ENCODE data around the gene NR1H2. TPM values are rescaled to one million over a fixed set of nuclear protein-coding genes. Genes with fewer than 3 reads are reported as not detected.
A peak's percentile ranks its signal among the peaks of the same experiment; 100 is the strongest.
"Not testable (repeated sequence)": the region's sequence is repeated elsewhere in the genome, so short reads cannot be mapped to it uniquely, and the experiment has no call there.

NR1H2 gene
- 68.7 TPM for total RNA-seq
- long read RNA-seq, transcript NR1H2-211 (10 exons, 1,830 nt): minor isoform, 15 of 579 reads
- long read RNA-seq, transcript NR1H2-201 (10 exons, 1,998 nt): major isoform, 445 of 579 reads
- long read RNA-seq, partial matches to known transcripts: 56 of 579 reads
- long read RNA-seq, other reads (novel, unspliced or antisense): 58 of 579 reads

DNA sequence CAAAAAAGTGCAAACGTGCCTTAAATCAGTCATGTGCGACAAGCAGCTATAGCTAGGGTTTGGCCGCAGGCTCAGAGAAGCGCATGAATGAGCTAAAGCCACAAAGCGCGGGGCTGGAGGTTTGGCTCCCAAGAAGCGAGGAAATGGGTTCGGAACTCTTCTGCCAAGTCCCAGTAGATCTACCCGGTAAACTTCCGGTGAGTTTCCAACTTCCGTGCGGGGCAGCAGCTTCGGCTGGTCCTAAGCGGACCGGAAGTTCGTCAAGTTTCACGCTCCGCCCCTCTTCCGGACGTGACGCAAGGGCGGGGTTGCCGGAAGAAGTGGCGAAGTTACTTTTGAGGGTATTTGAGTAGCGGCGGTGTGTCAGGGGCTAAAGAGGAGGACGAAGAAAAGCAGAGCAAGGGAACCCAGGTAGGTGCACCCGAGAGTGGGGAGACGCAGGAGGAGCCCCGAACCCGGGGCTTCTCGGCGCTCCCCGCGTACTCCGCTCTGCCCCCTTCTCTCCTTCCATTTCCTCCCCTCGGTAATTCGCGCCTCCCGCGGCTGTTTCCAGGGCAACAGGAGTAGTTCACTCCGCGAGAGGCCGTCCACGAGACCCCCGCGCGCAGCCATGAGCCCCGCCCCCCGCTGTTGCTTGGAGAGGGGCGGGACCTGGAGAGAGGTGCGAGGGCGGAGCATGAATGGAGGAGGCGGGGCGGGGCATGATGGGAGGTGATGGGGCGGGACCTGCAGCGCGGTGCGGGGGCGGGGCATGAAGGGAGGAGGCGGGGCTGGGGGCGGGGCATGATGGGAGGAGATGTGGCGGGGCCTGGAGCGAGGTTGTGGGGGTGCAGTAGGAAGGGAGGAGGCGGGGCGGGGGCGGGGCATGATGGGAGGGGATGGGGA, at the start of gene NR1H2:
Gene NR1H2, plus strand, starts transcription at position 292 of the 885 bp plus-strand sequence. CDS start 1,149 bp downstream, outside the sequence.
- peak; percentile 98 for DNase-seq (ENCODE audit: low spot score)

DNA sequence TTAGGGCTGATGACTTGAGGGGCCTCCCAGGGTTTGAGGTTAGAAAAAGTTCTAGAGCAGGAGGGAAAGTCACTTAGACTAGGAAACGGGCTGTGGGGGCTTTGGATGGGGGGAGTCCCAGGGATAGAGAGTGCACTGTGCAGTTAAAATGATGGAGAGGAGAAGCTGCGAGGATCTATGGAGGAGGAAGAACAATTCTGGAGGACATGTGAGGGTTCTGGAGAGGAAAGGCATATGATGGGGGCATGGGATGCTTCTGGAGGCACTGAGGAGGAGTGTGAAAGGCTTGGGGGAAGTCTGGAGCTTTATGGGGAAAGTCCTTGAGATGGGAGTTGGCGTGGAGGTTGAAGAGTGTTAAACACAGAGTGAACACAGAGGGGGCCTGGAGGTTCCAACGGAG, 49.2 kb upstream of the NR1H2 start:
- no peak for DNase-seq (ENCODE audit: low spot score)

DNA sequence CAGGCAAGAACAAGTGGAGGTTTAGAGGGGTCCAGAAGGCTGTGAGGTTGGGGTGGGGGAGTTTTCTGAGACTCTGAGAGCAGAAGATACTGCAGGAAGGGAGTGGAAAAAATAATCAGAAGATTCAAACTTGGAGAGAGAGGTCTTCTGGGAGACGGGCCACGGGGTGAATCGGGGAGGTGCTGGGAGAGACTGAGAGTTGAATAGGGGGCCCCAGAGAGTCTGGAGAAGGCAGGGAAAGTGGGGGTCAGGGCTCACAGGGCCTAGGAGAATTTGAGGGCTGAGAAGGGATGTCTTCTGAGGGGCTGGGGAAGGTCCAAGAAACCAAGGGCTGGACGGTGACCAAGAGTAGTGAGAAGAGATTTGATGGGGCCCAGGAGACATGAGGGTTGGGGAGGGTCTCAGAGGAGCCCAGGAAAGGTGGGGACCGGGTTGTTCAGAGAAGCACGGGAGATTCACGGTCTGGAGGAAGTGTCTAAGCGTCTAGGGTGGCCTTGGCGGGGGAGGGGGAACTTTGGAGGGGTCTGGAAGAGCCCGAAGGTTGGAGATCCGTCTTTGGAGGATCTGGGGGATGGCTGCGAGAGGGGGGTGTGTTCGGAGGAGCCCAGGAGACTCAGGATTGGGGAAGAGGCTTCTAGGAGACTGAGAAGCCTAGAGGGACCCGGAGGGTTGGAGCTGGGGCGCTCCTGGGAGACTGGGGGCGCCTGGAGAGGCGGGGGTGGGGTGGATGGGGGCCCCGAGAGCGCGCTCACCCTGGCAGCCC, 48.6 kb upstream of the NR1H2 start:
- DNase-seq (ENCODE audit: low spot score): no peak

DNA sequence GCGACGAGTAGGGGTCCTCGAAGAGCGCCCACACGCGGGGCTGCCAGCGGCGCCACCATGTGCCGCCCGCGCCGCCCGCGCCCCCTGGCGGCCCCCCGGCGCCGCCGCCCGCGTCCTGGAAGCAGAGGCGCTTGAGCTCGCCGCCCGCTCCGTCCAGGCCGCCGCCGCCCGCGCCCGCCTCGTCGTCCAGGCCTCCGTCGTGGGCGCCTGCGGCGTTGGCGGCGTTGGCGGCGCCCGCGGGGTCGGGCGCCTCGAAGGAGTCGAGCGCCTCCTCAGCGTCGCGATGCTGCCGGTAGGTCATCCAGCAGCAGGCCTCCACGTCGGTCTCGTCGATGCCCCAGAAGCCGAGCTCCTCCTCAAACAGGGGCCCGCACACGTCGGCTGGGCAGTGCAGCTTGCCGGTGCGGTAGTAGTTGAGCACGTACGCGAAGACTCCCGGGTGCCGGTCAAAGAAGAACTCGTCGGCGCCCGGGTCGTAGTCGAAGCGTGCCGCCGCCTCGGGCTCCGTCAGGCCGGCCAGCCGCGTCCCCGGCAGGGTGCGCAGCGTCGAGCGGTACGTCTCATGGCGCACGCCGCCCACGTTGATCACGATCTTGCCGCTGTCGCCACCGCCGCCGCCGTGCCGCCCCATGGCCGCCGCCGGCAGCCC, 47.9 kb upstream of the NR1H2 start:
- no peak for DNase-seq (ENCODE audit: low spot score)

DNA sequence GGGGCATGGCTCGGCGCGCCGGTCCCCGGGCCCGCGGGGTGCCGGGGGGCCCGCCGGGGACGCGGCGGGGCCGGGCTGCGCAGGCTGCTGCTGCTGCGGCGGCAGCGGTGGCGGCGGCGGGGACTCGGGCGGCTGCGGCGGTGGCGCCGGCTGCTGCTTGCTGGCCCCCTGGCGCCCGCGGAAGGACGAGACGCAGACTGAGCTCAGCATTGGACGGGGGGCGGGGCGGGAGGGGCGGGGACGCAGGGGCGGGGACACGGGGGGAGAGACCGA, 47.4 kb upstream of the NR1H2 start:
- DNase-seq (ENCODE audit: low spot score): no peak

DNA sequence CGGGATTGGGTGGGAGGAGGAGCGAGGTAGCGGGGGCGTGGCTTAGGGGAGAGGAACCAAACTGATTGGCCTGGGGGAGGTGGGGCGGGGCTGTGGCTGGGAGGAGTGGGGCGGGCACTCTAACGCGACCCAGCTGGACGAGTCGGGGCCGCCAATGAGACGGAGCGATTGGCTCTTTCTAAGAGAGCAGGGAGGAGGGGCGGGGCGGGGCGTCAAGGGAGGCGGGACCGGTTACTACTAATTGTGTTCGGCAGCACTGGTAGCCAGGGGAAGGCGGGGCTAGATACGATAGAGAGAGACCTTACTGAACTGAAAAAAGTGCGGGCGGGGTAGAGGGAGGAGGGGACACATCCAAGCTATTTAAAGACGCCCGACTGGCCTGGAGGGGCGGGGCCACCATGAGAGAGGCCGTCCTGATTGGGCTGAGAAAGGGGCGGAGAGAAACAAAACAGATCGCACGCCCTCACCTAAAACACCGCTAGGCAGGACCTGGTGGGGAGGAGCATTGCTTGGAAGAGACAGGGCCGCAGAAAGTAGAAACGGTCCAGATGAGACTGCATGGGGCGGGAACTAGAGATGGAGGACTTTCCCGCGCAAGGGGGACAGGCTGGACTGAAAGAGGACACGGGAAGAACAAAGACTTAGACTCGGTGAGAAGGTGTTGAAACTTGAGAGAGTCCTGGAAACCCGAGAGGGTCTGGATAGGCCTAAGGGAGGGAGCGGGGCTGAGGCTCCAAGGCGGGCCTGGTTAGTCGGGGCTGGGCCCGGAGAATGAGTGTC, 46.9 kb upstream of the NR1H2 start, which contains the start of gene KCNC3:
Gene KCNC3, minus strand, starts transcription at position 232 of the 780 bp plus-strand sequence. CDS start 295 bp downstream, outside the sequence.
- DNase-seq (ENCODE audit: low spot score): peak; percentile 98

DNA sequence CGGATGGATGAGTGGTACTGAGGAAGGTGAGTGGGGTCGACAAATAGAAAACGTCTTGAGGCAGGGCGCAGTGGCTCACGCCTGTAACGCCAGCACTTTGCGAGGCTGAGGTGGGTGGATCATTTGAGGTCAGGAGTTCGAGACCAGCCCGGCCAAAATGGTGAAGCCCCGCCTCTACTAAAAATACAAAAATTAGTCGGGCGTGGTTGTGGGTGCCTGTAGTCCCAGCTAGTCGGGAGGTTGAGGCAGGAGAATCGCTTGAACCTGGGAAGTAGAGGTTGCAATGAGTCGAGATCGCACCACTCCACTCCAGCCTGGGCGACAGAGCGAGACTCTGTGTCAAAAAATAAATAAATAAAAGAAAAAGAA, 46.3 kb upstream of the NR1H2 start:
- not testable (repeated sequence) for DNase-seq (ENCODE audit: low spot score)

DNA sequence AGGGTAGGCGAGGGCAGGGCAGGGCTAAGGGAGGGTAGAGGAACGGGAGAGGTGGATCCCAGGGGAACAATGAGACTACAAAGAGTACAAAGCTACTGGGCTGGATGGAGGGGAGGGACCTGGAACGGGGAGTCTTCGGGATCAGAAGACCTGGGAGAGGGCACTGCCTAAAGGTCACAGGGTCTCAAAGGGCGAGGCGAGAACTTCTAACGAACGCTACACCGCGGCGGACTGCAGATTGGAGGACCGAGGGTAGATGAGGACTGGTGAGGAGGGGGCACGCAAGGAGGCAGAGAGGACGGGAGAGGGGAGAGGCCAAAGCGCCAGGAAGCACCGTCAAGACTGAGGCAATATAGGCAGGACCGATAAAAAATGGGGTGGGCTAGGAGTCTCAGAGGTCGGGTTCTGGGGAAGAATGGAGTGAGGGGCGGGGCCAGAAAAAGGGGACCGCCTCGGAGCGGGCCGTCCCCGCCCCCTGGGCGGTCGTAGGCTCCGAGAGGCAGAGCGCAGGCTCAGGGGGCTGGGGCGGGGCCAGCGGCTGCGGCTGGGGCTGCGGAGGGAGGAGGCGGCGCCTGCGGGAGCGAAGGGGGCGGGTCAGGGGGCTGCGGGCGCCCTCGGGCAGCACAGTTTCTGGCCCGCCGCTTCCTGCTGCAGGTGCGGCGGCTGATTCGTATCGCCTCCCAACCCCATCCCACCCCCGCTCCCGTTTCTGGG, 45.7 kb upstream of the NR1H2 start:
- DNase-seq (ENCODE audit: low spot score): no peak

DNA sequence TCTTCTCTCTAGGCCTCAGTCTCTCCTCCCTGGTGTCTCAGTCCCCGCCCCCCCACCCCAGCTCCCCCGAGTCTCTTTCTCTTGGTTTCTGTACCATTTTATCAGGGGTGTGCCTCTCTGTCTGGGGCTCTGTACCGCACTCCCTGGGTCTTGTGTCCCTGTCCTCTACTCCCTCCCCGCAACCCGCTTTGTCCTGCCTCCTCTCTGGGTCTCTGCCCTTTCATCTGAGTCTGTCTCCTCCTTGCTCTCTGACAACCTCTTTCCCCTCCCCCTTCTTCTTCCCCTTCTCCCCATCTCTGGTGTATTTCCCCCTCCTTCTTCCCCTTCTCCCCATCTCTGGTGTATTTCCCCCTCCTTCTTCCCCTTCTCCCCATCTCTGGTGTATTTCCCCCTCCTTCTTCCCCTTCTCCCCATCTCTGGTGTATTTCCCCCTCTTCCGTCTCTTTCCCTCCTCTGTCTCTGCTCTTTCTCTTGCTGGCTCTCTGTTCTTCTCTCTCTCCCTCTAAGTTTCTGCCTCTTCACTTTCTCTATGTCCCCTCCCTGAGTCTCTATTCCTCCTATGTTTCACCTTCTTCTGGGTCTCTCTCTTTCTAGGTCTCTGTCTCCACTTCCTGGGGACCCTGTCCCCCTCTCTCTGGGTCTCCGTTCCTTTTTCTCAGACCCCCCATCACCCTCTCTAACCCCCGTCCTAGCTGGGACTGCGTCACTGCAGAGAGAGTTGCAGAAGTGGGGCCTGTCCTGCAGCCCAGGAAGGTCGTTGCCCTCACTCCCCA, 44.9 kb upstream of the NR1H2 start:
- DNase-seq (ENCODE audit: low spot score): no peak

DNA sequence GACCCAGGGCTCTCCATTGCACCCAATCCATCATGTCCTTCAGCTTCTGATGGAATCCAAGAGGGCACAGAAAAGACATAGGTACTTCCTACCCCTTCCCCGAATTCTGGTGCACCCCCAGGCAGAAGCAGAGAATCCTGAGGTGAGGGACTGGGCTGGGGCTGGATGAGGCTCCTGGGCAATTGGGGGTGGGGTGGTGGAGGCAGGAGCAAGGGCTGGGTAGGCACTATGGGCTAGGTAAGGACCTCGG, 44.3 kb upstream of the NR1H2 start:
- no peak for DNase-seq (ENCODE audit: low spot score)

DNA sequence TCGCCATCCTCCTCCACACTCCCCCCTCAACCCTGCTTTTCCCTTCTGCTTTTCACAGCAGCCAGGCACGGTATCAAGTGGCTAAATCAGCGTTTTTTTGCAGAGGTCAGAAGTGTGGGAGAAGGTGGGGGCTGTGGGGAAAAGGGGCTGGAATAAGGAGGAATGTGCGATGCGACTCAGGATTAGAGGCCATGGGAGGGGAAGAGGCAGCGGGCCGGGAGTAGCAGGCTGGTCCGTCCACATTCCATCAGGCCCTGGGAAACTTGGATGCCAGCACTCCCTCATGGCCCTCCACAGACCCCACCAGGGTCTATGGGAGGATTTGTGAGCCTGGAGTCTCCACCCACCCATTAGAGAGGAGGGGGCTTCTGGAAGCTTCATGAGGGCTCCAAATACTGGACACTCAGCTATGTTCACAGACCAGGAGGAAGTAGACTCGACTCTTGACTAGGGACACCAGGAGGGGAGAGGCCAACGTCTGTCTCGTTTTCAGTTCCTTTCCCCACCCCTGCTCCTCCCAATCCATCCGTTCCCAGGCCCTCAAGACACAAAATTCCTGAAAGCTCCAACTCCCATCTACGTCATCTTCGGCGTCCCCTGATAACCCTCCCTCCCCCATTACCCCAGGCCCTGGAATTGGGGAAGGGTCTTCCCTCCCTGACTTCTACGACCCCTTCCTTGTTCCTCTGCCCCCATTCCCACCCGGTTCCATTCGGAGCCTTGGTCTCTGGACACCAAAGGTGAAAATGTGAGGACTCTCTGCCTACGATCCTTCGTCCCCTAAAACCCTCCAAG, 43.8 kb upstream of the NR1H2 start:
- DNase-seq (ENCODE audit: low spot score): no peak

DNA sequence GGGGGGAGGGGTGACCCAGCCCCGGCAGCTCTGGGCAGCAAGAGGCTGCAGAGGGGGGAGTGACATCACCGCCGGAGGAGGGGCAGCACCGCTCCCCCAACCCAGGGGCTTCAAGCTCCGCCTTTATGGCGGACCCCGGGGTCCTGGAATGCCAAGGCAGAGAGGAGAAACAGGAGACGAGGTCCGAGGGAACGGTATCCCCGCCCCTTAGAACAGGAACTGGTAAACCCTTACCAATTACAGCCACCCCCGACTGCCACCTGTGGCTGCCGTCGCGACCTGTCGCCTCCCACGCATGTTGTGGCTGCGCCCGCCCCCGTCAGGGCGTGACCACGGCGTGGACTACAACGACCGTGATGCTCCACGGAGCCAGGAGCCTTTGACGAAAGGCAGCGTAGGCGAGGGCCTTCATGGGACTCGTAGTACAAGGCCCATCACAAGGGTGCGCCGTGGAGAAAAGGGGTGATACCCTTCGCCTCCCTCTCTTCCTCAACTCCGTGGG, 43.0 kb upstream of the NR1H2 start:
- DNase-seq (ENCODE audit: low spot score): no peak

DNA sequence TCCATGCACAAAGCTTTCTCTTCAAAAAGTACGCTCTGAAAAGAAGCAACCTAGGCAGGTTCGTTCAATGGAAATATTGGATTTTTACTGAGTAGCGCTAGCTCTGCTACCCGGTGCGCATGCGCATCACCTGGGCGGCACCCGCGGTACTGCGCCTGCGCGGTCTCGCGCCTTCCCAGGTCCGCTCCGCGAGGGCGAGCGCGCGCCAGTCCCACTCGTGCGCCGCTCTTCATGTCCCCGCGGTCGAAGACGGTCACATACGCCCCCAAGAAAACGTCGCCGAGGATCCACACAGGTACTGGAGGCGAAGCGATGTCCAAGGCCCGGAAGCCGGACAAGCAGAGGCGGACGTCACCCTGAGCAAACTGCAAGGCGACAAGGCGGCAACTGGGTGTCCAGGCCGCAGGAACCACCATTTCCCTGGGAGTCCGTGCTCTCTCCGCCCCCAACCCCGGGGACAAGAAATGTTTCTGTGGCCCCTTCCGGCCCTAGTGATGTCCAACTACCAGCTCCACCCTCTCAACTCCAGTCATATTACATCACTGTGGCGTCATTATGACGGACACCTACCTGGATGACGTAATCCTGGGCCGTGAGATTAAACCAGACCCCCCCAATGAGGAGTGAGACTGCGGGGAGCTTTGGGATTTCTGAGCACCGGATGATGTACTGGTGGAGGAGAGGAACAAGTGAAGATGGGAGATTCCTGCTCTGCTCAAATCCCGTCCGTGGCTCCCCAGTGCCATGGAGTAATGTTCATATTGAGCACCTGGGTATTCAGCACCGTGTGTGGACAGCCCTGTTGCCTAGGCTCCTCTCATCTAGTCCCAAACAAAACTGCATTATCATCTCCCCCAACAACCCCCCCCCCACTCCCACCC, 42.3 kb upstream of the NR1H2 start:
- DNase-seq (ENCODE audit: low spot score): no peak

DNA sequence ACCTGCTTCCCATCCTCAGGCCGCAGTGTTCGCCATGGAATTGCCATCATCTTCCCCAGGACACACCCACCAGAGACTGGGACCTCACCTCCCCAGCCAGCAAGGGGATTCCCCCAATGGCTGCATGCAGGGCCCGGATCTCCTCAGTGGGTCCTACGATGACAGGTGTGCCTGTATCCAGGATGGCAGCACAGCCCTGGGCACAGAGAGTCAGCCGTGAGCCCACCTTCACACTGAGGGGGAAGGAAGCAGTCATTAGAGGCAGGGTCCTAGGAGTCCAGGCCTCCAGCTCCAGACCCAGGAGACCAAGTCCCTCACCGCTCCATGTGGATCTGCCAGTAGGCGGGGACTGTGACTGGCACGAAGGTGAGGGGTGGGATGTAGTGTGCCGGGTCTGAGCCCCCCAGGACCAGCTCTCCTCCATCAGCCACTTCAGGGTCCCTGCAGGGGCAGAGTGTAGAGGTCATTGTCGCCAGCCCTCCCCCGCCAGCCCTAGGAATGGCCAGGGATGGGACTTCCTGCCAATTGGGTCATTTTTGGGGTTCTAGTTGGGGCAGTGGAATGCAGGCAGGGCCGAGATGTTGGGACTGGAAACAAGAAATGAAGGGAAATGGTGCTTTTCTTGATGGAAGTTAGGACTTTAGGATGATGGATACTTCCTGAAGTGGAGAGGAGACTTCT, 41.4 kb upstream of the NR1H2 start:
- no peak for DNase-seq (ENCODE audit: low spot score)

DNA sequence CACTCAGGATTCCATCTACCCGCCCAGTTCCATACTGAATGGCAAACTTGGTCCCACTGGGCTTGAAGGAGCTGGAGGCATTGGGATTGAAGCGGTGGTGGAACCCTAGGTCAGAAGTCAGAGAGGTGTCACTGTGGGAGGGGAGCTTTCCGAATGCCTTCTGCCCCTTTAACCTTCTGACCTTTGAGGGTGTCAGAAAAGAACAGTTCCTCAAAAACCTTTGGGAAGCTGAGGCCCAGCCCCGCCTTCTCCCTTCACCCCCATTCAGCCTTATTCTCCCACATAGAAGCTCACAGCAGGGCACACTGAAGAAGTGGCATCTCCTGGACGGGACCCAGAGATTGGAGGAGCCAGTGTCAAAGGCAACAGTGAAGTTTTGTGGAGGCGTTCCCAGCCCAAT, 39.2 kb upstream of the NR1H2 start:
- DNase-seq (ENCODE audit: low spot score): not testable (repeated sequence)

DNA sequence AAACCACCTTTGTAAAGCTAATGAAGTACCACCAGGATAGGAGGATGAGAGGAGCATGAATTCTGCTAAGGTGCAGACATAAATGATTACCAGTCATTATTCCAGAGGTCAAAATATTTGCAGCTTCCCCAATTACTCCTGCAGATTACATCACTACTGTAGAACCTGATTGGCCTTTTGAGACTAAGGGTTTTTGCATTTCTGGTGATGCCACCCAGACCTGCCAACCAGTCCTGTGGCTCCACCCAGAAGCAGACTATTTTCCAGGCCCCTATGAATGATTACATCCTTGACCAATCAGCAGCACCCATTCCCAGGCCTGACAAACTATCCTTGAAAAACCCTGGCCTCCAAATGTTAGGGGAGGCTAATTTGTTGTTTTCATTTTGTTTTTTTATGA, 35.9 kb upstream of the NR1H2 start:
- no peak for DNase-seq (ENCODE audit: low spot score)

DNA sequence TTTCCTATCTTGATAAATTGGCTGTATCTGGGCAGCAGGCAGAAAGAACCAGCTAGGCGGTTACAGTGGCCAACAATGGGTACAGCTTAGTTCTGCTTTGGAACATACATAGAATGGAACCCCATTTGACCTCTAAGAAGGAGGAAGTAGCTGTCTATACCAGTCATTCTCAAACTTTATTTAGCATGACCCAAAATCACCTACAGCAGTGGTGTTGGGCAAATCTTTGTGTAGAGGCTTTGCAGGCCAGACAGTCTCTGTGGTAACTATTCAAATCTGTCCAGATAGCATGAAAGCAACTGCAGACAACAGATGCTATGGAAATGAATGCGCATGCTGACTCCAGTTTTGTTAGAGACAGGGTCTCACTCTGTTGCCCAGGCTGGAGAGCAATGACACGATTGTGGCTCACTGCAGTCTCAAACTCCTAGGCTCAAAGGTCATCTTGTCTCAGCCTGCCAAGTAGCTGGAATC, 35.1 kb upstream of the NR1H2 start:
- DNase-seq (ENCODE audit: low spot score): no peak
